SU-DHL-6 (cell line): ENCODE data around the gene ITGAE.
"Not testable (repeated sequence)": the region's sequence is repeated elsewhere in the genome, so short reads cannot be mapped to it uniquely, and the experiment has no call there.

Experiments used
- H2AFZ ChIP-seq: fragments of 200-600 bp; sonication (generic); 2 replicates; pipeline ENCODE4 v1.6.1; 2014; ENCODE audit warnings: low read depth, mild to moderate bottlenecking, moderate library complexity, mixed read lengths, antibody characterized with exemption, low read length; ENCODE audit not compliant: severe bottlenecking
- H3F3A ChIP-seq: fragments of 200-600 bp; shearing (Covaris generic); 2 replicates; pipeline ENCODE4 v1.6.0; 2016; ENCODE audit warnings: antibody characterized with exemption, mild to moderate bottlenecking; ENCODE audit not compliant: insufficient read depth
- H3K27ac ChIP-seq: fragments of 200-600 bp; sonication (generic); 2 replicates; pipeline ENCODE4 v1.5.1; 2016; ENCODE audit warnings: low read depth, mild to moderate bottlenecking, low read length, moderate library complexity, mixed read lengths
- H3K27me3 ChIP-seq: fragments of 200-600 bp; sonication (generic), shearing (Covaris generic); 2 replicates; pipeline ENCODE4 v1.6.0; 2014; ENCODE audit warnings: mild to moderate bottlenecking, low read length
- H3K36me3 ChIP-seq: fragments of 200-600 bp; sonication (generic); 2 replicates; pipeline ENCODE4 v1.6.1; 2014; ENCODE audit warnings: mild to moderate bottlenecking, low read length, mixed read lengths
- H3K4me2 ChIP-seq: fragments of 300-600, 200-600 bp; shearing (Covaris generic), sonication (generic); 2 replicates; pipeline ENCODE4 v1.6.0; 2014; ENCODE audit warnings: low read length, low read depth, mild to moderate bottlenecking; ENCODE audit not compliant: poor library complexity, severe bottlenecking
- H3K4me3 ChIP-seq: fragments of 200-600 bp; sonication (generic); 2 replicates; pipeline ENCODE4 v1.5.1; 2014; ENCODE audit warnings: antibody characterized with exemption, low read length, mild to moderate bottlenecking, mixed read lengths; ENCODE audit not compliant: insufficient read depth, poor library complexity, severe bottlenecking
- H3K79me2 ChIP-seq: fragments of 200-600 bp; sonication (generic); 2 replicates; pipeline ENCODE4 v1.6.1; 2014; ENCODE audit warnings: mild to moderate bottlenecking, low read length, moderate library complexity; ENCODE audit not compliant: insufficient read depth
- H3K9ac ChIP-seq: fragments of 200-600 bp; sonication (generic); 2 replicates; pipeline ENCODE4 v1.7.0; 2014; ENCODE audit warnings: mild to moderate bottlenecking, low read length
- H3K9me2 ChIP-seq: fragments of 200-600 bp; sonication (generic); replicated peaks from 2 replicates; pipeline ENCODE4 v1.6.1; 2014; ENCODE audit warnings: low read length; ENCODE audit not compliant: insufficient read depth
- H3K9me3 ChIP-seq: fragments of 200-600 bp; sonication (generic); 2 replicates; pipeline ENCODE4 v1.6.1; 2014; ENCODE audit warnings: low read length, mixed read lengths; ENCODE audit not compliant: insufficient read depth
- H4K20me1 ChIP-seq: fragments of 200-600 bp; sonication (generic); 2 replicates; pipeline ENCODE4 v1.6.1; 2014; ENCODE audit warnings: low read depth, mild to moderate bottlenecking, antibody characterized with exemption, low read length, moderate library complexity, mixed read lengths
- CTCF ChIP-seq: fragments of 200-600 bp; sonication (generic); IDR thresholded peaks from one replicate; pipeline ENCODE4 v1.5.1; 2017; ENCODE audit warnings: antibody characterized with exemption, mild to moderate bottlenecking, low read length, moderate library complexity; ENCODE audit not compliant: insufficient read depth, poor library complexity, severe bottlenecking
- EZH2phosphoT487 ChIP-seq: fragments of 200-600 bp; sonication (generic), shearing (Covaris generic); conservative IDR thresholded peaks from 2 replicates; pipeline ENCODE4 v1.6.1; 2018; ENCODE audit warnings: mild to moderate bottlenecking, antibody characterized with exemption, low read length, moderate library complexity, mixed read lengths

ITGAE gene

GRCh38 chr17:3792481-3792880, 8.5 kb downstream of the ITGAE start:
- Histone ChIP-seq H3K79me2 (no peaks in the 10 kb centered on the region), H3K4me3 (no peak overlapping the region), H3K9ac (no peak overlapping the region), H3K27me3 (no peaks in the 10 kb centered on the region), H3F3A (no peaks in the 10 kb centered on the region), H3K36me3 (no peaks in the 10 kb centered on the region), H2AFZ (no peak overlapping the region), H3K9me3 (no peaks in the 10 kb centered on the region), H3K4me2 (no peak overlapping the region), H4K20me1 (no peaks in the 10 kb centered on the region), H3K27ac (no peak overlapping the region), H3K9me2 (no peaks in the 10 kb centered on the region)
- TF ChIP-seq CTCF (no peak), EZH2phosphoT487 (no peak)

DNA sequence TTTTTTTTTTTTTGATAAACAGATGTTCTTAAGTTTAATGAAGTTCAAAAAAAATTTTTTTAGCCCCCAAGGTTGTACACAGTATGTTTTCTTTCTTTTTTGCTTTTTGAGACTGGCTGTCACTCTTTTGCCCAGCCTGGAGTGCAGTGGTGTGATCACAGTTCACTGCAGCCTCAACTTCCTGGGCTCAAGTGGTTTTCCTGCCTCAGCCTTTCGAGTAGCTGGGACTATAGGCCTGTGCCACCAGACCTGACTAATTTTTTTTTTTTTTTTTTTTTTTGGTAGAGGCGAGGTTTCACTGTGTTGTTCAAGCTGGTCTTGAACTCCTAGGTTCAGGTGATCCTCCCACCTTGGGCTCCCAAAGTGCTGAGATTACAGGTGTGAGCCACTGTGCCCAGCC, 12.8 kb downstream of the ITGAE start:
- no peak overlapping the region for H3K9ac ChIP-seq
- H3K4me3 ChIP-seq: no peak overlapping the region
- no peaks in the 10 kb centered on the region for H3F3A ChIP-seq
- H3K9me2 ChIP-seq: no peaks in the 10 kb centered on the region
- no peaks in the 10 kb centered on the region for H4K20me1 ChIP-seq
- no peaks in the 10 kb centered on the region for H3K79me2 ChIP-seq
- H3K36me3 ChIP-seq: no peaks in the 10 kb centered on the region
- H3K27ac ChIP-seq: no peak overlapping the region
- no peaks in the 10 kb centered on the region for H3K27me3 ChIP-seq
- H3K4me2 ChIP-seq: no peak overlapping the region
- no peak for TF ChIP-seq EZH2phosphoT487
- TF ChIP-seq CTCF: no peak
- no peak overlapping the region for H2AFZ ChIP-seq
- no peaks in the 10 kb centered on the region for H3K9me3 ChIP-seq

DNA sequence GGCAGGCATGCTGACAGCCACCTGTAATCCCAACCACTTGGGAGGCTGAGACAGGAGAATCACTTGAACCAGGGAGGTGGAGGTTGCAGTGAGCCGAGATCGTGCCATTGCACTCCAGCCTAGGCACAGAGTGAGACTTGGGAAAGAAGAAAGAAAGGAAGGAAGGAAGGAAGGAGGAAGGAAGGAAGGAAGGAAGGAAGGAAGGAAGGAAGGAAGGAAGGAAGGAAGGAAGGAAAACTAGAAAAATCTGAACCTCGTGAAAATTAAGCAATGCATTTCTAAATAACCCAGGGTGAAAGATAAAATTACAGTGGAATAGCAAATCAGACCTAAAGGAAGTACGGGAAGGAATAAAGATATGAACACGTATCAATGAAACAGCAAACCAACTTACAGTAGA, 15.7 kb downstream of the ITGAE start:
- not testable (repeated sequence) for H4K20me1 ChIP-seq, H3K4me2 ChIP-seq, H3K79me2 ChIP-seq, H3K36me3 ChIP-seq, H2AFZ ChIP-seq, H3K27ac ChIP-seq, H3K9ac ChIP-seq, H3F3A ChIP-seq, H3K4me3 ChIP-seq, H3K27me3 ChIP-seq, H3K9me3 ChIP-seq, H3K9me2 ChIP-seq

DNA sequence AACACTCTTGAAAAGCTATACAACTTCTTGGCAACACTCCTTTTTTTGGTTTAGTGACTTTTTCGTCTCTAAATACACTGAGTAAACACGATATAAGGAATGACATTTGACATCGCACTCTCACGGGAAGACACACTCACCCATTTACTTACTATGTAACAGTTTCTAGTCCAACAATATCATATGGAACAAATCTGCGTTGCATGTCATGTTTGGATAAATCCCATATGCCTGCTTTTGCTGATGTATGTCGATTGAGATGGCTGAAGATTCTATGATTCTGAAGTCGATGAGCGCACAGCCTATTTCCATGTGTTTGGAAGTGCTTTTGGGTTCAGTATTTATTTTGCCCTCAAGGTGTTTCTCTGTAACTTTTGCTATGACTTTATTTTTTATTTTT, 18.2 kb downstream of the ITGAE start:
- H3K9me2 ChIP-seq: no peaks in the 10 kb centered on the region
- TF ChIP-seq CTCF (no peak), EZH2phosphoT487 (no peak)
- no peak overlapping the region for H3K9ac ChIP-seq
- no peaks in the 10 kb centered on the region for H3K27me3 ChIP-seq
- no peak overlapping the region for H2AFZ ChIP-seq
- H3K36me3 ChIP-seq: no peaks in the 10 kb centered on the region
- no peak overlapping the region for H3K27ac ChIP-seq
- no peaks in the 10 kb centered on the region; the same call in 1 of the 2 replicates for H3F3A ChIP-seq
- no peaks in the 10 kb centered on the region for H3K79me2 ChIP-seq
- H3K4me2 ChIP-seq: no peak overlapping the region
- no peak overlapping the region for H3K4me3 ChIP-seq
- H4K20me1 ChIP-seq: no peaks in the 10 kb centered on the region
- H3K9me3 ChIP-seq: no peaks in the 10 kb centered on the region
